Transverse colon (tissue), 4 donors: ENCODE results near the gene CDCA5. TPM values are rescaled to one million over a fixed set of nuclear protein-coding genes. Genes with fewer than 3 reads are reported as not detected.

Source experiments
- DNase-seq: peaks from one replicate; pipeline ENCODE4 v3.0.0-alpha.2; 2019
- H3K27ac ChIP-seq, 4 donors: fragments of 200-600 bp; sonication (generic); 2 replicates each; pipeline ENCODE4 v1.5.1; 2016 to 2018; ENCODE audit warnings: inconsistent platforms in 4 of 4
- H3K27me3 ChIP-seq: fragments of 200-600 bp; sonication (generic); 2 replicates; pipeline ENCODE4 v1.5.1; 2017; ENCODE audit warnings: inconsistent platforms
- H3K36me3 ChIP-seq, 4 donors: fragments of 200-600 bp; sonication (generic); 2 replicates each; pipeline ENCODE4 v1.5.1; 2017 to 2019; ENCODE audit warnings: inconsistent platforms in 4 of 4
- H3K4me1 ChIP-seq, 4 donors: fragments of 200-600 bp; sonication (generic); 2 replicates each; pipeline ENCODE4 v1.5.1; 2017 to 2020; ENCODE audit warnings: inconsistent platforms in 4 of 4
- H3K4me3 ChIP-seq, 4 donors: fragments of 200-600 bp; sonication (generic); 1 replicate in 1 of 4; 2 replicates in 3 of 4; pipeline versions ENCODE4 v1.5.1 to v1.6.1; 2017 to 2019; ENCODE audit warnings: inconsistent platforms in 4 of 4
- H3K9me3 ChIP-seq, 2 donors: fragments of 200-600 bp; sonication (generic); 2 replicates each; pipeline ENCODE4 v1.5.1; 2017 to 2019; ENCODE audit warnings: inconsistent platforms in 2 of 2
- EP300 ChIP-seq: sonication (generic); formaldehyde crosslinking; IDR thresholded peaks from one replicate; pipeline ENCODE4 v1.6.1; 2017; ENCODE audit warnings: antibody characterized with exemption, low read depth
- POLR2A ChIP-seq: fragments of 450-650 bp; IDR thresholded peaks from one replicate; pipeline ENCODE4 v1.6.1; 2016; ENCODE audit warnings: antibody characterized with exemption, mild to moderate bottlenecking, moderate library complexity
- POLR2AphosphoS5 ChIP-seq, 3 donors: sonication (generic); formaldehyde crosslinking; IDR thresholded peaks; one replicate each; pipeline ENCODE4 v1.6.1; 2016; ENCODE audit warnings: antibody characterized with exemption in 3 of 3
- WGBS, 2 donors: methylation state at CpG; one replicate each; pipeline ENCODE4 v1.1.5; 2018; ENCODE audit warnings: low coverage in 1 of 2; 5-methylcytosine and 5-hydroxymethylcytosine counted together
- in situ Hi-C, 4 donors: fragments of 200-750 bp; cut with MboI; loops; one replicate each; pipeline versions ENCODE4 v1.15.0 to v1.15.1; 2017; ENCODE audit warnings: low sequenced_read_pairs in 3 of 4, low pct_ligation_motif_present in 1 of 4, low pct_unique_long_range_greater_than_20kb in 1 of 4
- intact Hi-C: fragments of 100-400 bp; cut with DNase I; formaldehyde crosslinking; loops from one replicate; pipeline ENCODE4 v1.15.1; 2023; ENCODE audit warnings: low total_unique reads
- total RNA-seq, 4 donors: library from RNA; depleted of rRNA; stranded (reverse); fragments of >200 nt; gene quantifications; one replicate each; pipeline ENCODE4 v1.1.0, GENCODE V29; 2016
- TF ChIP-seq, protein P1 (sequence below), 5 experiments: fragments of 200-600 bp in 3 of 5; fragments of 450-650 bp in 2 of 5; sonication (generic) in 3 of 5; IDR thresholded peaks; 1 replicate in 2 of 5; 2 replicates in 3 of 5; pipeline ENCODE4 v1.5.1; 2016 to 2017; ENCODE audit warnings: antibody characterized with exemption in 5 of 5, inconsistent platforms in 3 of 5, mild to moderate bottlenecking in 2 of 5, moderate library complexity in 1 of 5

CDCA5 gene
- total RNA-seq, 4 donors from 2014 or later = 1.9 to 2.6 (median 2.5) TPM; not detected in 1

DNA sequence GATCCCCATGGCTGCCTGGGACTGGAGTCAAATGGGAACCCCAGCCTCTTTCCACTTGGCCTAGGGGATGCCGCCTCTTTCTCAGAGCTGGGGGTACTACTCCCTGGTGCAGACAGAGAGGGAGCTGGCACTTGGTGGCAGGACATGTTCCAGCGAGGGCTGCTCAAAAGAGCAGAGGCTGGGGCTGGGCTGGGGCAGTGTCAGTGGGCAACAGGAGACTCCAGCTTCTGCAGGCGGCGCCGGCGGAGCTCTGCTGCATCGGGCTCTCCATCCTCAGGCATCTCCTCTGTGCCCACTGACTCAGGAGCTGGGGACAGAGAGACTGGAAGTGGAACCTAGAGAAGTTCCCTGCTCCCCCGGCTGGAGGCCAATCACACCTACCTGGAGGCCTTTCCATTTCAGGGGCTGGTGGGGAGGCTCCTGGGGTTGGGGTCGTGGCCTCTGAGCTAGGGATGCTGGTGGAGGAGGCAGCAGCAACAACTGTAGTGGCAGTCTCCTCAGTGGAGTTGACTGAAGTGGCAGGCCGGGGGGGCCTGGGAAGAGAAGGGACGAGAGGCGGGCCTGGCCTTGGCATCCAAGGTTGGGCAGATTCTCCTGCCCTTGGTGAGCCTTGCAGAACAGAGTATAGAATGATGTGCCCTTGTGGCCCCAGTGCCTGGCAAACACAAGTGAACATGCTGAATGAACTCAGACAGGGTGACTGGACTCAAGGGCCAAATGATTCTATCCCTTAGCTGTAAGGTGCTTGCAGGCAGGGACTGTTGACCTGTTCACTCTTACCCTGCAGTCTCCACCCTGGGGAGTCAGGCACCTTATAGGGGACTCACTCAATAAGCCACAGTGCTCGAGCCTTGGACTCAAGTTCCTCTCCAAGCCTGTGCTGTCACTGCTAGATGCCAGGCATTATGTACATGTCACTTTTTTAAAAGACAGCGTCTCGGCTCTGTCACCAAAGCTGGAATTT, 44.6 kb upstream of the CDCA5 start:
- peaks cover 8 to 17% (median 12%) of the 10 kb centered on the region in 4 donors for H3K4me1 ChIP-seq
- WGBS, 2 donors = 80% methylated on average over 1 to 9 of the region's 15 CpGs
- intact Hi-C loops = no loop called here
- peaks cover 0 to 72% (median 36%) of the 10 kb centered on the region in 4 donors for H3K36me3 ChIP-seq
- H3K9me3 ChIP-seq = no peaks in the 10 kb centered on the region
- no peaks in the 10 kb centered on the region for H3K27me3 ChIP-seq
- in situ Hi-C loops = no loop called here
- DNase-seq = no peak
- H3K4me3 ChIP-seq = no peak overlapping the region
- no peak for TF ChIP-seq EP300
- TF ChIP-seq, protein P1, sequence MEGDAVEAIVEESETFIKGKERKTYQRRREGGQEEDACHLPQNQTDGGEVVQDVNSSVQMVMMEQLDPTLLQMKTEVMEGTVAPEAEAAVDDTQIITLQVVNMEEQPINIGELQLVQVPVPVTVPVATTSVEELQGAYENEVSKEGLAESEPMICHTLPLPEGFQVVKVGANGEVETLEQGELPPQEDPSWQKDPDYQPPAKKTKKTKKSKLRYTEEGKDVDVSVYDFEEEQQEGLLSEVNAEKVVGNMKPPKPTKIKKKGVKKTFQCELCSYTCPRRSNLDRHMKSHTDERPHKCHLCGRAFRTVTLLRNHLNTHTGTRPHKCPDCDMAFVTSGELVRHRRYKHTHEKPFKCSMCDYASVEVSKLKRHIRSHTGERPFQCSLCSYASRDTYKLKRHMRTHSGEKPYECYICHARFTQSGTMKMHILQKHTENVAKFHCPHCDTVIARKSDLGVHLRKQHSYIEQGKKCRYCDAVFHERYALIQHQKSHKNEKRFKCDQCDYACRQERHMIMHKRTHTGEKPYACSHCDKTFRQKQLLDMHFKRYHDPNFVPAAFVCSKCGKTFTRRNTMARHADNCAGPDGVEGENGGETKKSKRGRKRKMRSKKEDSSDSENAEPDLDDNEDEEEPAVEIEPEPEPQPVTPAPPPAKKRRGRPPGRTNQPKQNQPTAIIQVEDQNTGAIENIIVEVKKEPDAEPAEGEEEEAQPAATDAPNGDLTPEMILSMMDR (IDR thresholded peaks at IDR 0.05) = no peak
- no peak for TF ChIP-seq POLR2AphosphoS5 (IDR thresholded peaks at IDR 0.05)
- no peak for TF ChIP-seq POLR2A
- H3K27ac ChIP-seq = no peak overlapping the region

DNA sequence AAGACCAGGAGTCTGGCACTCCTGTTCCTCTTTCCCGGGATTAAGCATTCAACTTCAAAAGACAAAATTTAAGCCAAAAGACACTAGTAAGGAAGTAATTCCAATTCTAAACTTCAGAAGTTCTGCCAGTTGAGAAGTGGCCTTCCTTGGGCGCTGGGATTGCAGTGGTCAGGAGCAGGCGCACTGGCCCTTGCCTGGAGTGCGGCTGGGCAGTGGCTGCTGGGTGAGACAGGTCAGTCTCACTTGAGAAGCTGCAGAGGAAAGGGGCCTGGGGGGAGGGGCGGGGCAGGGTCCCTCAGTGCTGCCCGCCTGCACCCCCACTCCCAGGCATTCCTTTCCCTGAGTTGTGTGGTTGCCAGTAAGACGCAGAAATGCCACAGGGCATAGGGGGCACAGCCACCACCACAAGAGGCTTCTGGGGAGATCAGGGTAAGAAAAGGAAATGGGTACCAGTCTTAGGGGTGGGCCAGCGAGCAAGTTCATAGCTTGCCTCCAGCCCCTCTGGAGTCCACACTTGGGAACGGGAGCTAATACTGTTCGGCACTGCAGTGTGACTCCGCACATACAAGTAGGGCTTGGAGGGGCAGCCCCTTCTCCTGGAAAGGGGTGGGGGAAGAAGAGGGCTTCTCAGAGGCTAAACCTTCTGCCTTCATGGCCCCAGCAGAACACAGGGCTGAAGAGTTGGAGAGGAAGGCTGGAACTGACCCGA, 43.8 kb upstream of the CDCA5 start:
- H3K9me3 ChIP-seq = no peaks in the 10 kb centered on the region
- no peak for DNase-seq
- H3K4me1 ChIP-seq = peaks cover 7 to 17% (median 11%) of the 10 kb centered on the region in 4 donors
- 11 to 86% methylated on average over 1 to 12 of the region's 12 CpGs for WGBS, 2 donors
- H3K27me3 ChIP-seq = no peaks in the 10 kb centered on the region
- in situ Hi-C loops = no loop called here
- H3K4me3 ChIP-seq = no peak overlapping the region
- peaks cover 0 to 72% (median 36%) of the 10 kb centered on the region in 4 donors for H3K36me3 ChIP-seq
- intact Hi-C loops = no loop called here
- no peak overlapping the region for H3K27ac ChIP-seq
- TF ChIP-seq, protein P1 (IDR thresholded peaks at IDR 0.05) = no peak
- no peak for TF ChIP-seq POLR2A
- TF ChIP-seq POLR2AphosphoS5 (IDR thresholded peaks at IDR 0.05) = no peak
- no peak for TF ChIP-seq EP300

DNA sequence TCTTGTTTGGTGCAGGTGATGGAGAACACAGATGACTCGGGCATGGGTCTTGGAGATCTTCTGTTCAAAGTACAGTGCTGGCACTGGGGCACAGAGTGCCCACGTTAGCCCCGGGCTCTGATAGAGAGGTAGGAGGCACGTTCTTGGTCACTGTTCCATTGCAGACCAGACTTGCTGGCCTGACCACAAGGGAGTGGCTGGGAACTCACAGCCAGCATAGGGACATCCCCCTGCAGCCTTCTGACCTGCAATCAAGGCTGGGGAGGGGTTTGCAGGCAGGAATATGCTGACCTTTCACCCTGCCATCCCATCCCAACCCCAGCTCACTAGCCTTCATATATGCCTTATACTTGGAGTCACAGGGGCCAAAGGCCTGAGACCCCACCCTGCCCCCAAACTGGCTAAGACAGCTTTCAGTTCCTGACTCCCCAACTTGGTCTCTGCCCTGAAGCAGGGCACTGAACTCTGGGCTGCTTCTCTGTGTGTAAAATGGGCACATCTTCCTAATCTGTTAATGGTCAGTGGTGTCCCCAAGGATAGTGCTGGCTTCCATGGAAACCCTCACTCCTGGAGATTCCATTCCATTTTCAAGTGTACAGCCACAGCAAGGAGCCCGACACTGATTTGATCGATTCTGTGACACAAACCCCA, 42.9 kb upstream of the CDCA5 start:
- Histone ChIP-seq H3K4me1 (peaks cover 5 to 12% (median 9%) of the 10 kb centered on the region in 4 donors), H3K4me3 (no peak overlapping the region), H3K9me3 (no peaks in the 10 kb centered on the region), H3K27ac (no peak overlapping the region), H3K36me3 (peaks cover 0 to 69% (median 33%) of the 10 kb centered on the region in 4 donors), H3K27me3 (no peaks in the 10 kb centered on the region)
- intact Hi-C loops = no loop called here
- no peak for DNase-seq
- 87% methylated on average over 5 of the region's 6 CpGs; no CpG with 5 or more reads in 1 of the 2 donors for WGBS, 2 donors
- in situ Hi-C loops = no loop called here
- TF ChIP-seq, protein P1 (IDR thresholded peaks at IDR 0.05) = no peak
- no peak for TF ChIP-seq EP300
- TF ChIP-seq POLR2AphosphoS5 (IDR thresholded peaks at IDR 0.05) = no peak
